Kasumi-1 (cell line): Measurements from ENCODE around the gene CEP72.
"Not testable (repeated sequence)": the region's sequence is repeated elsewhere in the genome, so short reads cannot be mapped to it uniquely, and the experiment has no call there.

Experiments used
- DNase-seq, 2 experiments: peaks; one replicate each; lab custom pipeline; 2025; lab: John Stamatoyannopoulos, UW

The CEP72 gene

DNA sequence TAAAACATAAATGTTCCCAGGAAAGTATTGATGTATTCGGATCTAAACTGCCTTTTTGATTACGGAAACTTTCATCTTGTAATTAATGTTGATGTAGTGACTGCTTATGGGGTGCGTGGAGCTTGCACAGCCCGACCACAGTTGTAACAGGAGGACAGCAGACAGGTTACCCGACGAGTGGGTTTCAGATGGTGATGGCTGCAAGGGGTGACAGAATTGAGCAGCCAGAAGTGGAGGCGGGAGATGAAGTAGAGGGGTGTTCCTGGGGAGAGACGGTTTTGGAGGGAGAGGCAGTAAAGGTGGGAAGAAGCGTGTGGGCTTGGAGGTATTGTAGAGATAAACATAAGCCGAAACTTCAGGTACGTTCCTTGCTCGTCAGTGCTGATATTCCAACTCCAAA is 5.8 kb downstream of the CEP72 start:
- no peak for DNase-seq

DNA sequence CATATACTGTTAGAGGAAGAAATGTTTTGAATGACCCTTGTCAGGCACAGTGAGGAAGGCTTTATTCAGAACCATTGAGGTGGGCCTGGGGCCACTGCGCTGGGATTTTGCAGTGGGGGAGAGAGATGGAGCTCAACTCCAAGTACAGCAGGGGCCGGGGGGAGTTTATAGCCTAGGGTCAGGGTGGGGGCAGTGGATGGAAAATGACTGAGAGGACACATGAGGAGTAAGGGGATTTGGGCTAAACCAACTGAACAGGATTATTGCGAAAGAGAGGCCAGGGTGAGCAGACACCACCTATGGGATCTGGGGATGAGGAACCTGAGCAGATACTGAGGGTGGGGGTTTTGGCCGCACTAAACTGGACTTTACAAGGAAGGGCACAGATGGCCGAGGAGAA is 6.3 kb downstream of the CEP72 start:
- no peak for DNase-seq

- no peak for DNase-seq
Measured at GRCh38 chr5:619444-619843, 7.3 kb downstream of the CEP72 start.

- DNase-seq, result no peak
Measured at GRCh38 chr5:620152-620551, 8.0 kb downstream of the CEP72 start.

DNA sequence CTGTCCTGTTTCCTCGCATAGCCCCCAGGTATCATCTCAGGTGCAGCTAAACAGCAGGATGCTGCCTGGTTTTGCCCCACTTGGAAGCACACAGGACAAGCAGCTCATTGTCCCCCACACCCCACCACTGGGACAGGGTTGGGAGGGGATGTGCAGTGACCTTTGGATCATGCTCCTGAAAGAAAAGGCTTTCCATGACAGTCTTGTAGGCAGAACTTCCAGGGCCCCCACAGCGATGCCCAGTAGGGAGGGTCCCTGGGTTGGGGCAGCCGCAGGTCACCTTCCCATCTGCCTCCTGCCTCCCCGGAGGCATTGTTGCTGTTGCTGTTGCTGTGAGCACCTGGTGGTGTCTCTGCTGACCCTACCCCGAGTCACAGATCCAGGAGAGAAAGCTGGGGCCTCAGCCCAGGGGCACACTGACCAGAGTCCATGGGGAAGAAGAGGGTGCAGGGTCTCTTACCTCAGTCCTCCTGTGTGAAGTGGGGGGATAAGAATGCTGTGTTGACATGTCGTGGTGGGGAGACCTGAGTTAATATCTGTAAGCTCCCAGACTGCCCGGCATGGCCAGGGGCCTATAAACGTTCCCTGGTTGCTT is 8.5 kb downstream of the CEP72 start:
- DNase-seq, result no peak

- no peak for DNase-seq
Measured at GRCh38 chr5:621341-621761, 9.2 kb downstream of the CEP72 start.

DNA sequence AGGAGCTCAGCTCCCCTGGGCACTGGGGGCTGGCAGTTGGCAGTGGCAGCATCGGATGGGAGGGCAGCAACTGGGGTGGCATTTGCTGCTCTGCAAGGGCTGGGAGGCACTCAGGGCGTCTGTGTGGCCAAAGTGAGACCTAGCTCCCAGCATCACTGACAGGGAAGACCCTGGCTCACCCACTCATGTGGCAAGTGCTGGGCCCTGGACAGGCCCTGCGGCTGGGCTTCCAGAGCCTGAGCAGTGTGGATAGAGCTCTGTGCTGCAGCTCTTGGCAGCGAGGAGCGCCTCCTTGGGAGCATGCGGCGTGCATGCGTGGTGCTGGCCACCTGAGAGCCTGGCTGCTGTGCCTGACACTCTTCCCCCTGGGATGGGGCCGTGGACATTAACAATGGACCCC is 10.2 kb downstream of the CEP72 start:
- DNase-seq, result no peak

- DNase-seq, result no peak
Measured at GRCh38 chr5:622946-623522, 10.9 kb downstream of the CEP72 start.

DNA sequence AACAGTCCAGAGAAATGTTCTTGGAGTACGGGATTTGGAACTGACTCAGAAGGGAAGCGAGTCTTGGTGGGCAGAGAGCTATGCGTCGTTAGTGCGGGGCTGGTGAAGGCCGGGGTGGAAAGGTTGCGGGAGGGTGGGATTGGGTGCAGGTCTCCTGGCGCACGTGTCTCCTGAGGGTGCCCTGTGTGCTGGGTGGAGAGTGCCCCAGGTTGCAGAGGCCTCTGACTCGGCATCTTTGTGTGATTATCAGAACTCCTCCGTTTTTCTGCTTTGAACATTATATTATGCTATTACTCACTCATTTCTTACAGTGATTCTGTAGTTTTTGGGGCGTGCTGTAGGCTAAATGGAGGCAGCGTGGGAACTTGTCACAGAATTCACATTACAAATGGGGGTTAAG is 11.4 kb downstream of the CEP72 start:
- no peak for DNase-seq

GRCh38 chr5:624118-624950 is 12.2 kb downstream of the CEP72 start:
- no peak for DNase-seq

- no peak for DNase-seq
Measured at GRCh38 chr5:624951-625230, 12.8 kb downstream of the CEP72 start.

DNA sequence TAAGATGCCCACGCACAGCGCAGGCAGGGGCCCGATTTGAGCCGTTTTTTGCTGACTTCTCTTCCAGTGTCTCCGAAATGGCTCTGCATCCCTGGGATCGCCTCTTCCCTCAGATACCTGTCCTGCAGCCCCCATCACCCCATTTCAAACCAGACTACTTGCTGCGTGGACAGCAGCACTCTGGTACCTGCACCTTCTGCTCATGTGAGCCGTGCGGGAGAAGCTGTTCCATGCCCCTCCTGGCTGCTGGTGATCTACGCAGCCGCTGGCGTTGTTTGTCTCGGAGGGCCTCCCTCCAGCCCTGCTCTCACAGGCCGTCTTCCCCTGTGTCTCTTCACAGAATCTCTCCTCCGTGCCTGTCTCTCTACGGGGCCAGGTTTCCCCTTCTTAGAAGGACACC is 13.4 kb downstream of the CEP72 start:
- no peak for DNase-seq

DNA sequence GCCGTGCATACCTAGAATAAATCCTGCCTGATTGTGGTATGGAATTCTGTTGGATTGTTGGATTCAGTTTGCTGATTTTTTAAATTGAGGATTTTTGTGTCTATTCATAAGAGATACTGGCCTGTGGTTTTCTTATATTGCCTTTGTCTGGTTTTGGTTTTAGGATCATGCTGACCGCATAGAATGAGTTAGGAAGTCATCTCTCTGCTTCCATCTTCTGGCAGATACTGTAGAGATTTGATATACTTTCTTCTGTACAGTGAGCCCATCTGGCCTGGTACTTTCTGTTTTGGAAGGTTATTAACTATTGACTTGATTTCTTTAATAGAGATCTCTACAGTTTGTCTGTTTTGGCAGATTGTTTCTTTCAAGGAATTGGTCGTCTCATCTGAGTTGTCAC is 14.7 kb downstream of the CEP72 start:
- no peak for DNase-seq

GRCh38 chr5:627840-628239 is 15.7 kb downstream of the CEP72 start:
- DNase-seq, result no peak

GRCh38 chr5:628351-629205 is 16.4 kb downstream of the CEP72 start:
- not testable (repeated sequence) for DNase-seq

- DNase-seq, result no peak
Measured at GRCh38 chr5:633501-633955, 21.4 kb downstream of the CEP72 start.

GRCh38 chr5:634191-634590 is 22.1 kb downstream of the CEP72 start:
- no peak for DNase-seq

- no peak for DNase-seq
Measured at GRCh38 chr5:635306-636055, 23.3 kb downstream of the CEP72 start.

GRCh38 chr5:636951-637350 is 24.8 kb downstream of the CEP72 start:
- DNase-seq, result no peak

DNA sequence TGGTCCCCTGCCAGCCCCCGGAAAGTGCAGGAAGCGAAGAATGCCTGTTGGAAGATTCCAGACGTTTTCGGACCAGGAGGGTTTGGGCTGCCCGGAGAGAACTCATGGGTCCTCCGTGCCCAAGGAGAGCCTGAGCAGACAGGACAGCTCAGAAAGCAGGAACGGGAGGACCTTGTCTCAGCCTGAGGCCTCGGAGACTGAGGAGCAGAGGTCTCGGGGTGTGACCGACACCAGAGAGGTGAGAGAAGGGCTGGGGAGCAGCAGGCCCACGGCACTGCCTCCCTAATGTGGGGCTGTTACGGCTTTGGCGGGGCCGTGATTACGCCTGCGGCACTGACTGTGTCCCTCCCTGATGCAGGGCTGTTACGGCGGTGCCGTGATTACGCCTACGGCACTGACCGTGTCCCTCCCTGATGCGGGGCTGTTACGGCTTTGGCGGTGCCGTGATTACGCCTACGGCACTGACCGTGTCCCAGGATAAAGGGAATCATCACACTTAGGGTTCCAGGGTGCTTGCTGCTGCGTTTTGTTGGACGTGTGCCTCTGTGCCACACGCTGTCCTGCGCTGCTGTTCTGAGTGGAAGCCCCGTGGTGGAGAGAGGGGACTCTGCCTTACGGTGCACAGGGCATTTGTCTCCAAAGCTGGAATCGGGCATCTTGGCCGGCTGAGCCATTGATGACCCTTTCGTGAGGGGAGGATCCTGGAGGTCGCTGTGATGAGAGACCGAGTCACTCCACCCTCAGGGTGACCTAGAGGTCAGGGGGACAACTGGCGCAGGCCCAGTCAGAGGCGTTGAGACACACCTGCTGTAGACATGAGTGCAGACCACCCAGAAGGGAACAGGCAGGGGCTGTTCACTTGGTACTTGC is 25.7 kb downstream of the CEP72 start:
- DNase-seq, result no peak
